Fibroblast of the aortic adventitia (primary cell): ENCODE measurements around the gene CEP112. TPM values are rescaled to one million over a fixed set of nuclear protein-coding genes. Genes with fewer than 3 reads are reported as not detected.
"Not testable (repeated sequence)": the region's sequence is repeated elsewhere in the genome, so short reads cannot be mapped to it uniquely, and the experiment has no call there.

Source experiments
- DNase-seq: peaks from one replicate; pipeline ENCODE4 v3.0.0-alpha.2; 2010; ENCODE audit warnings: low read depth
- H3K4me3 ChIP-seq: 2 replicates; pipeline ENCODE4 v1.5.1; 2011; ENCODE audit warnings: low read depth, mild to moderate bottlenecking, control low read depth, low read length, moderate library complexity
- total RNA-seq: library from RNA; depleted of rRNA; stranded (reverse); fragments of >200 nt; gene quantifications from 2 replicates; pipeline ENCODE4 v1.2.3, GENCODE V29; 2012; ENCODE audit warnings: low replicate concordance
- TF ChIP-seq, protein P1 (sequence below): IDR thresholded peaks from 2 replicates; pipeline ENCODE4 v1.5.1; 2011; ENCODE audit warnings: mild to moderate bottlenecking, low read length, control low read depth, inconsistent platforms; ENCODE audit not compliant: insufficient read depth

The CEP112 gene
- total RNA-seq, 1 donor = 7.2 TPM

DNA sequence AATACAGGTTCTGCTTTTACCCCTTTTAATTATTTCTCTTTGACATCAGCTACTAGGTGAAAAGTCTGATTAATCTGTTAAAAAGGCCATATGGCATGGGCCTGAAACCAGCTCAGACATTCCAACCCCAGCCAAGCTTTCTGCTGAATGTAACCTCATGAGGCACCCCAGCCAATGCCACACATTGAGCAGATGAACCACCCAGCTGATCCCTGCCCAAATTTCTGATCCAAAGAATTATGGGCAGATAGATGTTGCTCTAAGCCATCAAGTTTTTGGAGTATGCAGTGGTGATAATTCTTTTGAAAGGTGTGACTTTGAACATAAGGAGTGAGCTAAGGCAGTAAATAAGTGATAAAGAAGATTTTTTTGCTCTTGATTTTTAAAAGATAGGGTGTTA lies 452.9 kb downstream of the CEP112 start:
- DNase-seq = no peak
- TF ChIP-seq, protein P1, sequence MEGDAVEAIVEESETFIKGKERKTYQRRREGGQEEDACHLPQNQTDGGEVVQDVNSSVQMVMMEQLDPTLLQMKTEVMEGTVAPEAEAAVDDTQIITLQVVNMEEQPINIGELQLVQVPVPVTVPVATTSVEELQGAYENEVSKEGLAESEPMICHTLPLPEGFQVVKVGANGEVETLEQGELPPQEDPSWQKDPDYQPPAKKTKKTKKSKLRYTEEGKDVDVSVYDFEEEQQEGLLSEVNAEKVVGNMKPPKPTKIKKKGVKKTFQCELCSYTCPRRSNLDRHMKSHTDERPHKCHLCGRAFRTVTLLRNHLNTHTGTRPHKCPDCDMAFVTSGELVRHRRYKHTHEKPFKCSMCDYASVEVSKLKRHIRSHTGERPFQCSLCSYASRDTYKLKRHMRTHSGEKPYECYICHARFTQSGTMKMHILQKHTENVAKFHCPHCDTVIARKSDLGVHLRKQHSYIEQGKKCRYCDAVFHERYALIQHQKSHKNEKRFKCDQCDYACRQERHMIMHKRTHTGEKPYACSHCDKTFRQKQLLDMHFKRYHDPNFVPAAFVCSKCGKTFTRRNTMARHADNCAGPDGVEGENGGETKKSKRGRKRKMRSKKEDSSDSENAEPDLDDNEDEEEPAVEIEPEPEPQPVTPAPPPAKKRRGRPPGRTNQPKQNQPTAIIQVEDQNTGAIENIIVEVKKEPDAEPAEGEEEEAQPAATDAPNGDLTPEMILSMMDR = no peak

DNA sequence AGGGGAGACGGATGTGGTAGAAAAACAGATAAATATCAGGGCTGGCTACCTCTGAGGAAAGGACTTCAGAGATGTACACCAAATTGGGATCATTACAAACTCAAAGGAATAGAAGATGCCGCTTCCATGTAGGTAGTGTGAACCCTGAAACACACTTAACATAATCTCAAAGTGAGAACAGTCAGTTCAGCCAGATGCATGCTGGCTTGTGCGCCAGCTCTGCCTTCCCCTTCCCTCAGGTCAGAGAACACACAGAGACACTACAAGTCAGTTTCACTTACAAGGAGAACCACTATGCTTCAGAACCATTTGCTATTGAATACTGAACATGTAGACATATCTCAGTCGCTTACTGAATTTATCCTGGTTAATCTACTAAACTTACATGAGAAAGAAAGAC lies 454.5 kb downstream of the CEP112 start:
- H3K4me3 ChIP-seq = no peak overlapping the region
- DNase-seq = no peak
- TF ChIP-seq, protein P1 = no peak

More for the DNA sequence above, 452.9 kb downstream of the CEP112 start:
- H3K4me3 ChIP-seq = no peak overlapping the region

DNA sequence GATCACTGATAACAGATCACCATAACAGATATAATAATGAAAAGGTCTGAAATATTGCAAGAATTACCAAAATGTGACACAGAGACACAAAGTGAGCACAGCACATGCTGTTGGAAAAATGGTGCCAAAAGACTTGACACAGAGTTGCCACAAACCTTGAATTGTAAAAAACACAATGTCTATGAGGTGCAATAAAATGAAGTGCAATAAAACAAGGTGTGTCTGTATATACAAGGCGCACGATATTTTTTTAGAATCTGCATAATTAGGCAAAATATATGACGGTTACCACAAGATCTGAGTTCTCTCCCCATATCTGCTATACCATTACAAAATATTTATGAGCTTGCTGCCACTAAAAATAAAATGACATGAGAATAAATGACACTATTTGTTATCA lies 458.6 kb downstream of the CEP112 start:
- H3K4me3 ChIP-seq = no peak overlapping the region
- no peak for DNase-seq
- TF ChIP-seq, protein P1 = no peak

DNA sequence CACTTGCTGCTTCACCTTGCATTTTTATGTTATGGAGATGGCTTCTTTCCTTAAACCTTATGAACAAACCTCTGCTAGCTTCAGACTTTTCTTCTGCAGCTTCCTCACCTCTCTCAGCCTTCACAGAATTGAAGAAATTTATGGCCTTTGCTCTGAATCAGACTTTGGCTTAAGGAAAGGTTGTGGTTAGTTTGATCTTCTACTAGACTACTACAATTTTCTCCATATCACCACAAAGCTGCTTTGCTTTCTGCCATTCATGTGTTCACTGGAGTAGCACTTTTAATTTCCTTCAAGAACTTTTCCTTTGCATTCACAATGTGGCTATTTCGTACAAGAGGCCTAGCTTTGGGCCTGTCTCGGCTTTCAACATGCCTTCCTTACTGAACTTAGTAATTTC lies 459.3 kb downstream of the CEP112 start:
- DNase-seq, H3K4me3 ChIP-seq: not testable (repeated sequence)

DNA sequence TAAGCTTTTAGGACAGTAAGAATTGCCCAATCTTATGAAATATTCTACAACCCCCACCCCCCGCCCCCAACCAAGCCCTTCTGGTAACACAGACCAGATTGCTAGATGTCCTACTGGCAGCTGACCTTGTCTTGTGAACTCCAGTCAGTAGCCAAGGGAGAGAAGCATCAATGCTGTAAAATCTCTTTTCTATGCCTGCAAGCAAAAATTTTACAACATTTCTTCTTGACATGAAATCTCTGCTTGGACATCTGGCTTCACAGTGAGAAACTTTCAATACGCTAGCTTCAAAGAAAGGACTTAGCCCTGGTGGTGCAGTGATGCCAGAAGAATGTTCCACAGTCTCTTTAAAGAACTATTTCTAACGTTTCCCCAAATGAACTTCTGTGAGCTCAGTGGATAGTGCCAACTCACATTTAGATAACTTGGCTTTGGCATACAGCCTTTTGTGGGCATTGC lies 461.2 kb downstream of the CEP112 start:
- no peak overlapping the region for H3K4me3 ChIP-seq
- TF ChIP-seq, protein P1 = no peak
- peak; percentile 44 for DNase-seq

DNA sequence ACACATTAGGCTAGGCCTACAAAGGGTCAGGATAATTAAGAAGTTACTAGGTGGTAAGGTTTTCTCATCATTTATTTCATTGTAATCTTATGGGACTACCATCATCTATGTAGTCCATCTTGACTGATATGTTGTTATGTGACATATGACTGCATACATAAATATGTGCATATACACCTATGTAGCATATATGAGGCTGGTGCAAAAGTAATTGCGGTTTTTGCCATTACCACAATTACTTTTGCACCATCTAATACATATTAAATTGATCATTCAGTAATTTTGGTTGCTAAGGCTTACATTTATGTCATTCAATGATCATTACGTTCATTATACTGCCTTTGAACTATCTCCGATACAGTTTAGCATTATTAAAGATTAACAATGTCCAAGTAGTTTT lies 462.7 kb downstream of the CEP112 start:
- DNase-seq = no peak
- TF ChIP-seq, protein P1 = no peak
- H3K4me3 ChIP-seq = no peak overlapping the region

DNA sequence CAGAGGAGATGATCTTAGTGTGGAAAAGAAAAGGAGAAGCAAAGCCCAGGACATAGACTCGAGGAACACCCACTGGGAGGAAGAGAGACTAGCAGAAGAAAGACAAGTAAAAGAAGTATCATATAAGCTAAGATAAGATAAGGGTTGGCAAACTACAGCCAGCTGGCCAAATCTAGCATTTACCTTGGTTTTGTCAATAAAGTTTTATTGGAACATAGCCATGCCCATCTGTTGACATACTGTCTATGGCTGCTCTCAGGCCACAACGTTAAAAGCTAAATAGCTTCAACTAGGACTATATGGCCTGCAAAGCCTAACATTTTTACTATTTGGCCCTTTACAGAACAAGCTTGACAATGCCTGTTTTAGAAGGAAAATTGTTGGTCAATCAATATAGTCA lies 464.1 kb downstream of the CEP112 start:
- no peak for DNase-seq
- no peak overlapping the region for H3K4me3 ChIP-seq
- TF ChIP-seq, protein P1 = no peak
